BJ (cell line): ENCODE measurements around the gene PTMA. TPM values are rescaled to one million over a fixed set of nuclear protein-coding genes. Genes with fewer than 3 reads are reported as not detected.

ENCODE experiments used
- CTCF ChIA-PET: fragments of 350-600 bp; formaldehyde crosslinking; extraction: SDS; loops from one replicate; lab custom pipeline; 2021; ENCODE audit warnings: antibody characterized with exemption, inconsistent platforms; lab: Yijun Ruan, JAX
- POLR2A ChIA-PET: fragments of 300-600 bp; sonication (Branson Sonifier 250); formaldehyde crosslinking; extraction: SDS; loops from one replicate; lab custom pipeline; 2021; ENCODE audit warnings: antibody characterized with exemption; lab: Charles Lee
- DNase-seq: peaks from one replicate; pipeline ENCODE4 v3.0.0-alpha.2; 2011; ENCODE audit warnings: low read depth
- H3K27me3 ChIP-seq: 2 replicates; pipeline ENCODE4 v1.6.0; 2011; ENCODE audit warnings: low read length; ENCODE audit not compliant: control insufficient read depth, insufficient read depth
- H3K36me3 ChIP-seq: 2 replicates; pipeline ENCODE4 v1.5.1; 2011; ENCODE audit warnings: low read length; ENCODE audit not compliant: control insufficient read depth, insufficient read depth
- H3K4me3 ChIP-seq: 2 replicates; pipeline ENCODE4 v1.5.1; 2011; ENCODE audit warnings: low read depth, mild to moderate bottlenecking, control low read depth, low read length
- polyA plus RNA-seq: library from polyadenylated mRNA; depleted of rRNA; stranded (reverse); fragments of >200 nt; gene quantifications from 2 replicates; pipeline ENCODE4 v1.2.3, GENCODE V29; 2011
- TF ChIP-seq, protein P1 (sequence below): IDR thresholded peaks from 2 replicates; pipeline ENCODE4 v1.5.1; 2011; ENCODE audit warnings: low read depth, mild to moderate bottlenecking, control low read depth, inconsistent platforms, low read length, moderate library complexity; ENCODE audit not compliant: insufficient read depth

PTMA gene
- polyA plus RNA-seq, 1 experiment: 363 TPM

DNA sequence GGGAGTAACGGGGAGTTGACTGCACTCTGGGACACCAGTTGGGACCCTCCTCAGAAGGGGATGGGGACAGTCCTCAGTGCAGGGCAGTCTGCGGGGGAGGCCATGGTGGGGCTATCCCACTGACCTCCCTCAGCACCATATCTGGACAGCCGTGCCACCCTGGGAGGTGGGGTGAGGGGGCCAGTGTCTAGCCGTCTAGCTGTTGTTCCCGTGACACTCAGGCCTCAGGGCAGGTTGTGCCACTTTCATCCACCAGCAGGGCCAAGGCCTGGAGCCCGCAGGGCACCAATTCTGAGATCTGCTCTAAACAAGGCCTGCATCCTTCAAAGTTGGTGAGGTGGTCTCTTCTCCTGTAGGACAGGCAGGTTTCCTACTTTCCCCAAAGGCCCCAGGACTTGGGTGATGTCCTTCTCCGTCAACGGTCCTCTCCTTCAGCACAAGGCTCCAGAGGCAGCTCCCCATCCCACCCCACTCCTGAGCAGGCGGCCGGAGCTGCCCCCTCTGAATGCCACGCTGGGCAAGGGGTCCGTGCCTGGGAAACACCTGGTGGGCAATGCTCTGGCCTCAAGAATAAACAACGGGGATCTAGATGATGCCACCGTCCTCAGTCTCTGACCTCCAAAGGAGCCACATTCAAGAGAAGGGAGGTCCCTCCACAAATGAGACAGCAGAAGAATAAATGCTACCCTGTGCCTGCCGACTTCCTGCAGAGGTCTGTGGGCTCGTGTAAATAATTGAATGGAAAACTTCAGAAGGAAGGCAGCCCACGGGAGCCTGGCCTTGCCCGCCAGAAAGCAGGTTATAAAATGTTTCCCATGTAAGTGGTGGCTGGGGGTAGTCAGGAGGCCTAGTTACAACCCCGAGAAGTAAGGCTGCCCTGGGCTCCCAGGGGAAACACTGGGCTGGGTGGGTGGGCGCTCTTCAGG is 42.8 kb upstream of the PTMA start:
- no peaks in the 10 kb centered on the region for H3K27me3 ChIP-seq
- peak overlapping the region; percentile 46 for H3K4me3 ChIP-seq
- TF ChIP-seq, protein P1, sequence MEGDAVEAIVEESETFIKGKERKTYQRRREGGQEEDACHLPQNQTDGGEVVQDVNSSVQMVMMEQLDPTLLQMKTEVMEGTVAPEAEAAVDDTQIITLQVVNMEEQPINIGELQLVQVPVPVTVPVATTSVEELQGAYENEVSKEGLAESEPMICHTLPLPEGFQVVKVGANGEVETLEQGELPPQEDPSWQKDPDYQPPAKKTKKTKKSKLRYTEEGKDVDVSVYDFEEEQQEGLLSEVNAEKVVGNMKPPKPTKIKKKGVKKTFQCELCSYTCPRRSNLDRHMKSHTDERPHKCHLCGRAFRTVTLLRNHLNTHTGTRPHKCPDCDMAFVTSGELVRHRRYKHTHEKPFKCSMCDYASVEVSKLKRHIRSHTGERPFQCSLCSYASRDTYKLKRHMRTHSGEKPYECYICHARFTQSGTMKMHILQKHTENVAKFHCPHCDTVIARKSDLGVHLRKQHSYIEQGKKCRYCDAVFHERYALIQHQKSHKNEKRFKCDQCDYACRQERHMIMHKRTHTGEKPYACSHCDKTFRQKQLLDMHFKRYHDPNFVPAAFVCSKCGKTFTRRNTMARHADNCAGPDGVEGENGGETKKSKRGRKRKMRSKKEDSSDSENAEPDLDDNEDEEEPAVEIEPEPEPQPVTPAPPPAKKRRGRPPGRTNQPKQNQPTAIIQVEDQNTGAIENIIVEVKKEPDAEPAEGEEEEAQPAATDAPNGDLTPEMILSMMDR: no peak
- ChIA-PET POLR2A (interaction anchor here (1.4 kb wide), 1 partner anchor 43 kb away, joined by 4 read pairs; the partner anchor contains the start of gene PTMA), CTCF (interaction anchor here (0.6 to 13.7 kb wide), 12 partner anchors 11 to 101 kb away, joined by 3 to 409 read pairs (median 6); partner anchors contain the start of gene PTMA)
- H3K36me3 ChIP-seq: no peaks in the 10 kb centered on the region
- DNase-seq: no peak

DNA sequence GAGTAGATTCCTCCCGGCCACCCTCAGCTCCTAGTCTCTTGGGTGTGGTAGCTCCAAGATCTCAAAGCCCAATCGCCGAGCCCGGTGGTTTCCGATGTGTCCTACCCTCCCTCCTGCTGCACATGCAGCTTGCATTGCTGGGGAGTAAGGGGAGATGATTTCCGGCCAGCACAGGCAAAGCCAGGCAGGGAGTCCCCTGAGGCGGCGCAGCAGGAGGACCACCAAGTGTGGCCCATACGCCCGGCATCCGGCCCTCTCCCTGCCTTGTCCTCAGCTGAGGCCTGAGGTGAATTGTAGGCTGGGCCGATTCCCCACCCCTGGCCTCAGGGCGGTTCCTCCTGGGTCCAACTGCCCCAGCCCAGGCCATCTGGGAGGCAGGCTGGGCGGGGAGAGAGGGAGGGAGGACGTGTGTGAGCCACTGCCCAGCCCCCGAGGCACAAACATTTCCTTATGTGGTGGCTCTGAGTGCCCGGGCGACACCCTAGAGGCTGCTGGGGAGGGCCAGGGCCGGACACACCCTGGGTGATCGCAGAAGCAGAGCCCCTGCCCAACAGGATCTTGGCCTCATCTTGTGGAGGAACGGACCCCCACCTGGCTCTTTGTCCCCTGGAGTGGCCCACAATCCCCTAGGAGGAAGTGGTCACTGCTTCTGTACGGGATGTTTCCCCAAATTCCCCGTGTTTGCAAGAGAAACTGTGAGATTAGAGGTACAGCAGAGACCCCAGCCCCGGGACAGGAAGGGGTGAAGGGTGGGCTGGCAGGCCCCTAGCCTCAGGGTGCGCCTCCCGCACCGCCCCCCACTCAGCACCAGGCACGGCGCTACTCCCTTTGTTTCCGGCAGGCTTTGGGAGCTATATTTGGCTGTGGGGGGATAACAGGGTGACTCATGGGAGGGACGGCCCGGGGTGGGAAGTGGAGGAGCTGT is 41.9 kb upstream of the PTMA start:
- Histone ChIP-seq H3K36me3 (no peaks in the 10 kb centered on the region), H3K27me3 (no peaks in the 10 kb centered on the region), H3K4me3 (peak overlapping the region; percentile 46)
- CTCF ChIA-PET: interaction anchor here (0.6 to 13.7 kb wide), 13 partner anchors 10 to 102 kb away, joined by 3 to 409 read pairs (median 6); partner anchors contain the start of gene PTMA
- TF ChIP-seq, protein P1: no peak
- POLR2A ChIA-PET: interaction anchor here (1.4 kb wide), 1 partner anchor 42 kb away, joined by 4 read pairs; the partner anchor contains the start of gene PTMA
- DNase-seq: peak; percentile 85

DNA sequence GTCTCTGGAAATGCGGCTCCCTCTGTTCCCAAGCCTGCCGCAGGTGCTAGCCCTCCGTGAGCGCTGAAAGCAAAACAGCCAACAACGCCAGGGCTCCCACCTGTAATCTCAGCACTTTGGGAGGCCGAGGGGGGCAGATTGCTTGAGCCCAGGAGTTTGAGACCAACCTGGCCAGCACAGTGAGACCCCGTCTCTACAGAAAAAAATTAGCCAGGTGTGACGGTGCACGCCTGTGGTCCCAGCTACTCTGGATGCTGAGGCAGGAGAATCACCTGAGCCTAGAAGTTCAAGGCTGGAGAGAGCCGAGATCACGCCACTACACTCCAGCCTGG is 41.3 kb upstream of the PTMA start:
- TF ChIP-seq, protein P1: no peak
- Histone ChIP-seq H3K36me3 (no peaks in the 10 kb centered on the region), H3K4me3 (peak overlapping the region; percentile 46), H3K27me3 (no peaks in the 10 kb centered on the region)
- no peak for DNase-seq
- ChIA-PET POLR2A (interaction anchor here (1.4 kb wide), 1 partner anchor 41 kb away, joined by 4 read pairs; the partner anchor contains the start of gene PTMA), CTCF (interaction anchor here (0.8 to 13.7 kb wide), 7 partner anchors 9 to 66 kb away, joined by 3 to 409 read pairs (median 9); partner anchors contain the start of gene PTMA)

DNA sequence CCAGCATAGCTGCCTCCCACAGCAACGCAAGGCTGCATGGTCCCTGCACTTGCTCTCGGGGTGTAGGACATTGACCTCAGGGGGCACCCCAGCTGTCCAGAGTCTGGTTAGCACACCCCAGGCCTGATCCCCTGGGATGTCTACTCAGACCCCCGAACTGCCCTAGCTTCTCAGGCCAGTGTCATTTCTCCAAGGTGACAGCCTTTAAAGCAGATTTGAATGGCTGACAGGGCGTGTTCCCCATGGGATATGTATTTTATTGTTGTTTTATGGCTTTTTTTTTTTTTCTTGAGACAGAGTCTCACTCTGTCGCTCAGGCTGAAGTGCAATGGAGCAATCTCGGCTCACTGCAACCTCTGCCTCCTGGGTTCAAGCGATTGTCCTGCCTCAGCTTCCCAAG is 40.8 kb upstream of the PTMA start:
- H3K27me3 ChIP-seq: no peaks in the 10 kb centered on the region
- TF ChIP-seq, protein P1: no peak
- POLR2A ChIA-PET: interaction anchor here (1.4 kb wide), 1 partner anchor 41 kb away, joined by 4 read pairs; the partner anchor contains the start of gene PTMA
- H3K4me3 ChIP-seq: no peak overlapping the region
- CTCF ChIA-PET: interaction anchor here (0.8 to 13.7 kb wide), 7 partner anchors 9 to 66 kb away, joined by 3 to 409 read pairs (median 9); partner anchors contain the start of gene PTMA
- H3K36me3 ChIP-seq: no peaks in the 10 kb centered on the region
- DNase-seq: no peak
